ENCODE measurements around the gene CAV3. TPM values are rescaled to one million over a fixed set of nuclear protein-coding genes. Genes with fewer than 3 reads are reported as not detected.
A peak's percentile ranks its signal among the peaks of the same experiment; 100 is the strongest.

Gene CAV3
- total and polyA plus RNA-seq, 4 donors = not detected

GRCh38 chr3:8769088-8769822 lies 35.7 kb downstream of the CAV3 start, which contains the start of gene OXTR:
TSS of gene OXTR (minus strand) at chr3:8769613. CDS start at chr3:8768187, 1,426 bp downstream.
- H3K9ac ChIP-seq (ENCODE audit: low read depth in 1 of 2, low read length in 2 of 2) = no peak within 1 kb of the TSS
- H3K4me1 ChIP-seq (ENCODE audit: control insufficient read depth in 4 of 4, insufficient read depth in 4 of 4, low read length in 3 of 4) = peaks cover 2 to 20% (median 17%) of the 10 kb centered on the region in 4 donors
- peaks cover 0 to 1% (median 0%) of the 10 kb centered on the region in 4 donors for H3K9me3 ChIP-seq (ENCODE audit: control insufficient read depth in 4 of 4, low read length in 3 of 4)
- peak within 1 kb of the TSS in 2 of 3 donors; percentile 4 to 19 for H3K4me3 ChIP-seq (ENCODE audit: low read depth in 1 of 3, low read length in 3 of 3)
- H3K27me3 ChIP-seq (ENCODE audit: control insufficient read depth in 4 of 4, insufficient read depth in 4 of 4, low read length in 3 of 4) = peaks cover 3 to 9% (median 5%) of the 10 kb centered on the region in 4 donors
- 8% methylated on average over 53 of the region's 53 CpGs for WGBS
- TF ChIP-seq HNF4G (IDR thresholded peaks at IDR 0.05) (no peak), YY1 (IDR thresholded peaks at IDR 0.05) (no peak), TAF1 (conservative IDR thresholded peaks at IDR 0.05) (no peak), EGR1 (IDR thresholded peaks at IDR 0.05; ENCODE audit: low read depth in 2 of 2) (no peak), RAD21 (IDR thresholded peaks at IDR 0.05) (peak; percentile 63 to 76), CTCF (IDR thresholded peaks at IDR 0.05; ENCODE audit: low read depth, low read length, missing input control) (peak; percentile 85), MAX (IDR thresholded peaks at IDR 0.05) (no peak), GABPA (IDR thresholded peaks at IDR 0.05 in 1 of 2, conservative IDR thresholded peaks at IDR 0.05 in 1 of 2) (no peak), RXRA (IDR thresholded peaks at IDR 0.05) (no peak), REST (IDR thresholded peaks at IDR 0.05) (no peak)
- TF ChIP-seq, protein P1, sequence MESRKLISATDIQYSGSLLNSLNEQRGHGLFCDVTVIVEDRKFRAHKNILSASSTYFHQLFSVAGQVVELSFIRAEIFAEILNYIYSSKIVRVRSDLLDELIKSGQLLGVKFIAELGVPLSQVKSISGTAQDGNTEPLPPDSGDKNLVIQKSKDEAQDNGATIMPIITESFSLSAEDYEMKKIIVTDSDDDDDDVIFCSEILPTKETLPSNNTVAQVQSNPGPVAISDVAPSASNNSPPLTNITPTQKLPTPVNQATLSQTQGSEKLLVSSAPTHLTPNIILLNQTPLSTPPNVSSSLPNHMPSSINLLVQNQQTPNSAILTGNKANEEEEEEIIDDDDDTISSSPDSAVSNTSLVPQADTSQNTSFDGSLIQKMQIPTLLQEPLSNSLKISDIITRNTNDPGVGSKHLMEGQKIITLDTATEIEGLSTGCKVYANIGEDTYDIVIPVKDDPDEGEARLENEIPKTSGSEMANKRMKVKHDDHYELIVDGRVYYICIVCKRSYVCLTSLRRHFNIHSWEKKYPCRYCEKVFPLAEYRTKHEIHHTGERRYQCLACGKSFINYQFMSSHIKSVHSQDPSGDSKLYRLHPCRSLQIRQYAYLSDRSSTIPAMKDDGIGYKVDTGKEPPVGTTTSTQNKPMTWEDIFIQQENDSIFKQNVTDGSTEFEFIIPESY (IDR thresholded peaks at IDR 0.05) = no peak
- peak; percentile 72 for DNase-seq (ENCODE audit: low spot score)
- no peaks in the 10 kb centered on the region for H3K36me3 ChIP-seq (ENCODE audit: control insufficient read depth in 4 of 4, insufficient read depth in 3 of 4, low read depth in 1 of 4, low read length in 3 of 4)
- no peak within 1 kb of the TSS for H3K27ac ChIP-seq (ENCODE audit: low read depth in 1 of 2, low read length in 2 of 2)

DNA sequence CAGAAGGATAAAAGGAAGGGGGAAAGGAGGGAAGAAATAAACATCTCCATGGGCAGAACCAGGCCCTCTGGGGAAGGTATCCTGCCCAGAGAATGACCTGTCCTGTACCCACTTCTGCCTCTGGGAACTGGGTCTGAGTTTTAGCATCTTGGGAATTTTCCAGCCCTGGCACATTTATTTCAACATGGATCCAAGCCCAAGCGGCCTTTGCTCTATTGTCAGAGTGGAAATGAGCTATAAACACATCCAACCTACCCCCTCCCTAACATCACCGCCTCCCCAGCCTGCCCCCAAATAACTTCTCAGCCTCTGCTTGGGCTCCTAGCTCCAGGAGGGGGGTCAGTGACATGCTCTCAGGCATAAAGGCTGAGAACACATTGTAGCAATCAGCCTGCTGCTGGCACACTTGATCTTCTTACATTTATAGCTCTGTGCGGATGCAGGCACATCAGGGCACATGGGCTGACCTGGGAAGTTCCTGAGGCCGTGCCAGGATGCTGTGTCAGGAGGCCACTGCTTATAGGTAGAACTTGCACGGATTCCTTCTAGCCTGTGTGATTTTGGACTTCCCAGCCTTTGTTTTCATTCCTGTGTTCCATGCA lies 40.4 kb downstream of the CAV3 start:
- Histone ChIP-seq H3K27me3 (ENCODE audit: control insufficient read depth in 4 of 4, insufficient read depth in 4 of 4, low read length in 3 of 4) (peaks cover 2 to 6% (median 3%) of the 10 kb centered on the region in 4 donors), H3K9me3 (ENCODE audit: control insufficient read depth in 4 of 4, low read length in 3 of 4) (peaks cover 0 to 1% (median 0%) of the 10 kb centered on the region in 4 donors), H3K36me3 (ENCODE audit: control insufficient read depth in 4 of 4, insufficient read depth in 3 of 4, low read depth in 1 of 4, low read length in 3 of 4) (no peaks in the 10 kb centered on the region), H3K9ac (ENCODE audit: low read depth in 1 of 2, low read length in 2 of 2) (no peak overlapping the region), H3K4me1 (ENCODE audit: control insufficient read depth in 4 of 4, insufficient read depth in 4 of 4, low read length in 3 of 4) (peaks cover 0 to 6% (median 3%) of the 10 kb centered on the region in 4 donors), H3K27ac (ENCODE audit: low read depth in 1 of 2, low read length in 2 of 2) (no peak overlapping the region), H3K4me3 (ENCODE audit: low read depth in 1 of 3, low read length in 3 of 3) (no peak overlapping the region)
- TF ChIP-seq NR2F2 (IDR thresholded peaks at IDR 0.05) (no peak), GABPA (IDR thresholded peaks at IDR 0.05 in 1 of 2, conservative IDR thresholded peaks at IDR 0.05 in 1 of 2) (no peak), RXRA (IDR thresholded peaks at IDR 0.05) (no peak), FOXA1 (IDR thresholded peaks at IDR 0.05) (no peak), JUND (IDR thresholded peaks at IDR 0.05) (no peak), REST (IDR thresholded peaks at IDR 0.05) (no peak)
- DNase-seq (ENCODE audit: low spot score) = peak; percentile 6
- WGBS = 91% methylated on average over 5 of the region's 5 CpGs

Data from liver (tissue), 9 donors.